Daoy (cell line): ENCODE data around the gene FBXW11. TPM values are rescaled to one million over a fixed set of nuclear protein-coding genes. Genes with fewer than 3 reads are reported as not detected.
A peak's percentile ranks its signal among the peaks of the same experiment; 100 is the strongest.

Experiments used
- DNase-seq: peaks from one replicate; pipeline ENCODE4 v3.0.0-alpha.2; 2015; ENCODE audit warnings: low read depth
- total RNA-seq: library from RNA; depleted of rRNA; stranded (reverse); fragments of >200 nt; shearing (Covaris generic); gene quantifications from 2 replicates; pipeline ENCODE4 v1.2.3, GENCODE V29; 2014

FBXW11 gene
- total RNA-seq, 1 experiment from 2014 or later, result 75.2 TPM

DNA sequence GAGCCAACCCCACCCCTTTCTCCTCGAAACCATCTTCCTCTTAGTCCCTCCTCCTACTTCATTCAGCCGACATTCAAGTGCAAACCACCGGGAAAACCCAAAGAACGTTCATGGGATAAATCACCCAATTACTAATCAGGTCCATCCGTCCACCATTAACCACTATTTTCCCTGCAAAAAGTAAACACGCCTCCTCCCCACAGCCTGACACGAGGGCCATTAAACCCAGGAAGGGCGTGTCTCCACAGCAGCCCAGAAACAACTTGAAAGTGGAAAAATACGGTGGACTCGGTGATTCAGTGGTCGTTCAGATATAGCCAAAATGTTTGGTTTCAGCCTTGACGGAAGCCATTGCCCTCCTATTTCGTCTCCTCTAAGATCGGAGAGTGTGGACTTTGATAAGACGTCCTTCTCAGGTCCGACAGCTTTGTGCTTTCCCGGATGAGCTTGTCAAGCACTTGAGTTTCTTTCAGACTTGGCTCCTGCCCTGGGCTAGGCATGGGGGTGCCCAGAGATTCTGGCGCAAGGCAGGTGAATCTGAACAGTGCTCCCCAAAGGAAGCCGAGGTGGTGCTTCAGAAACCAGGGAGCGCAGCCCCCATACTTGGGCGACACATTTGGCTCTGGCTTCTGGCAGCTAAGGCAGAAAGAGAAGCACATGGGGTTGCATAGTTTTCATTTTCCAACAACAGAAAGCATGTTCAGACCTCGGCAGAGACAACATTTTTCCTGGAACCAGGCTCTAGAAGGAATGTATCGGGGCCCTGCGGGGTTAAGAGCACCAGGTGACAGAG lies 164.3 kb downstream of the FBXW11 start:
- peak; percentile 12 for DNase-seq

DNA sequence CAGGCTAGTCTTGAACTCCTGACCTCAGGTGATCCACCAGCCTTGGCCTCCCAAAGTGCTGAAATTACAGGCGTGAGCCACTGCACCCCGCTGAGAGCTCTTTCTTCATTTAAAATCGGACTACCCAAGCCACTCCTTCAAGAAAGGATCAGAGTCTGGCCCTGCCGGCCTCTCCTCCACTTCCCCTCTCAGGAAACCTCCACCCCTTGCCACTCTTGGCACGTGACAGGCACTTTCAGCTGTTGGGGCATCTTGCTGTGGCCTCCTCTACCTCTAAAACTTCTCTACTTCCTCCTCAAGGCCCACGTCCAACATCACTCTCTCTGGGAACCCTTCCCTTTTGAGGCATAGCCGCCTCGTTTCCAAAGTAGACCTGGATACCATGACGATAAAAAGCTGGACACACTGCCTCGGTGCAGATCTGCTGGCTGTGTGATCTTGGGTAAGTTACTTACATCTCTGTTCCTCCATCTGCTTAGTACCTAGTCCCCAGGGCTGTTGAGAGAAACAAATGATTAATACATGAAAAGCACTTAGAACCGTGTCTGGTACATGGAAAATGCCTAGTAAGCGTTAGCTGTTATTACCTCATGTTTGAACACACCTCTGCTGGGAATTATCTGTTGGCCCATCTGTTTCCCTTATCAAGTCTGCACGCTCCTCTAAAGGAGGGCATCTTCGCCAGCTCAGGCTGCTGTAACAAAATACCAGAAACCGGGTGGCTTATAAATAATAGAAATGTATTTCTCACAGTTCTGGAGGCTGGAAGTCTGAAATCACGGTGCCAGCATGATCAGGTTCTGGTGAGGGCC lies 165.5 kb downstream of the FBXW11 start:
- DNase-seq, result no peak

- no peak for DNase-seq
Measured at GRCh38 chr5:171840066-171840465, 166.4 kb downstream of the FBXW11 start.

DNA sequence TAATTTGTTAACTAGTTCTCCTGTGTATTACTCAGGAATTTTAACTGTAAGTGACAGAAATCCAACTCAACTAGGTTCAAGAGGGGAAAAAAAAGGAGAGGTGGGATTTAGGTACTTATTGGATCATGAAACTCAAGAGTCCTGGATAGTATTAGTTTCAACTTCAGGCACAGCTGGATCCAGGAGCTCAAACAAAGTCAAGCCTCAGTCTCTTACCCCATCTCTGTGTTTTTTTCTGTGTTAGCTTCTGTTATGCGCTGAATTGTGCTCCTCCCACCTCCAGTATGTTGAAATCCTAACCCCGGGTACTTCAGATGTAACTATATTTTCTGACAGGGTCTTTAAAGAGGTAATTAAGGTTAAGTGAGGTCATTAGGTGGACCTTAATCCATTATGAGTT lies 167.3 kb downstream of the FBXW11 start:
- DNase-seq, result no peak

DNA sequence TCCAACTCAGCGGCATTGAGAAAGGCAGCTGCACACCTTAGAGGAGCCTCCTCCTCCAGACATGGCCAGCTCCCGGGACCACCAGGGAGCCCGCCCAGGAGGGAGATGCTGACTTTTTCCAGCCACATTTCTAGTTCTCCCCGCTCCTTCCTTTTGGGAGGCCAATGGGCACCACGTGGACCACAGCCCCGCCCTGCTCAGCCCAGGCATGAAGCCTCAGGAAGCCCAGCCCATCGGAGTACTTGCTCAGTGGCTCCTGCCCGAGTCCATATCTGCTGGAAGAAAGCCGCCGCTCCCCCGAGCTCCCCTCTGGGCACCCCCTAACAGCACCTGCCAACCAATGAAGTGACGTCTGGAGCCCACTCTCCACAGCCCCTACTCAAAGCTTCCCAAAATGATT lies 168.4 kb downstream of the FBXW11 start:
- no peak for DNase-seq

GRCh38 chr5:171837522-171837921 lies 168.9 kb downstream of the FBXW11 start:
- DNase-seq, result no peak

GRCh38 chr5:171835066-171835465 lies 171.4 kb downstream of the FBXW11 start:
- DNase-seq, result no peak

DNA sequence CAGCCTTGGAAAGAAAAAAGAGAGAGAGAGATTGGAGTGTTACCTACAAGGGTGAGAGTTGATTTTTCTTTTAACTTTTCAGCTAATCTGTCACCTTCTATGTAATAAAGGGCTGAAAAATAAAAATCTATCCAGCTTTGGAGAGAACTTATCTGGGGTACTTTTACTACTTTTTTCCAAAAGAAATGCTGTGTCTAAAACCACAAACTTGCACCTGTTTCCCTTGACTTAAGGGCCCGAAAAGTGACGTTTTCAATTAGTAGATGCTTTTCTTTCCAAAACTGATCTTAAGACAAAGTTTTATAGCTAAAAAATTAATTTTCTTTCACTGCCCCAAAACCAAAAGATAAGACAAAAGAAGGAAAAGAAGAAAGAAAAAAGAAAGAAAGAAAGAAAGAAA lies 172.0 kb downstream of the FBXW11 start:
- DNase-seq, result no peak

GRCh38 chr5:171832775-171833174 lies 173.7 kb downstream of the FBXW11 start:
- DNase-seq, result no peak

DNA sequence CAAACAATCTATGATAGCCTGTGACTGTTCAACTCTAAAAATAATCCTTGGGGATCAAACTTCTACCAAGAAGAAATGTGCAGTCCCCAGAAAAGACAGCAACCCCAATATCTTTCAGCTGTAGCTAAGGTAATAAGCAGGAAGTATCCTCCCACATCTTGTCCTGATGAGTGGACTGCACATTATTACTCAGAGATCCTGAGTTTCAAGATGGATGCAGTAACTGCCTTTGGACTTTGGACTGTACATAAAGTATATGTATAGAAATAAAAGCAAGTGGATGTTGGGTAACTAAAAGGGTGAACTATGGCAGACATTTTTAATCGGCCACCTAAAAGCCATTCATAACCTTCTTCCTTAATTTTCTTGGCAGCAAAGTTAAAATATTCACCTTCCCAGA lies 175.8 kb downstream of the FBXW11 start:
- DNase-seq, result no peak

GRCh38 chr5:171827162-171827561 lies 179.3 kb downstream of the FBXW11 start:
- no peak for DNase-seq

DNA sequence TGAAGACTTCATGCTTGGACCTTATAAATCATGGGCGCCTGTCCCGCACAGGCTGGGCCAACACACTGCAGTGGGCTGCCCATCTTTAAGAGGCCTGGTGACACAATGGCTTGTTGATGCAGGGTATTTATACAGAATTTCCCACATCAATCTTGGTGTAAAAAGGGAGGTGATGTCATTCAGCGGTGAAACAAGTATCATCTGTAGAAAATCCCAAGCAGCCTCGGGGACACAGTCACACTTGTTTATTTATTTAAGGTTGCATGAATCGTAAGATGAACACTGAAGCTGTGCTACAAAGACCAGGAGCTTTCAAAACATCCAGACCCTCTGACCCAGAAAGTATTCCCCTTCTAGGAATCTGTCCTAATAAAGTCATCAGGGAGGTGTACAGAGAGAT lies 180.3 kb downstream of the FBXW11 start:
- peak; percentile 67 for DNase-seq

DNA sequence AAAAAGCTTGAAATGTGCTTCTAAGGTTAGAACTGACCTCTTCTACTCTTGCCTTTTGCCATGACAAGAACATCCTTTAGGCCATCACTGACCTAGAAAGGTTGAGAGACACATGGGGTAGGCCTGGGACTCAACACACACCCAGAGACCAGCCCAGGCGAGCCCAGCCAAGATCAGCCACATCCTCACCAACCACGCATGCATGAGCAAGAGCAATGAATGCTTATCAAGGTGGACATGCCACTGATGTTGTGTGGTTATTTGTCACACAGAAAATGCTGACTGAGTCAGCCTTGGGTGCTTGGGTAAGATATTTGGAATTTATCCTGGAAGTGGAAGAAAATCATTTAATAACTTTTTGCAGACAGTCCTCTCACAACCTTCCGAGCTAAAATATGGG lies 181.4 kb downstream of the FBXW11 start:
- peak; percentile 65 for DNase-seq

DNA sequence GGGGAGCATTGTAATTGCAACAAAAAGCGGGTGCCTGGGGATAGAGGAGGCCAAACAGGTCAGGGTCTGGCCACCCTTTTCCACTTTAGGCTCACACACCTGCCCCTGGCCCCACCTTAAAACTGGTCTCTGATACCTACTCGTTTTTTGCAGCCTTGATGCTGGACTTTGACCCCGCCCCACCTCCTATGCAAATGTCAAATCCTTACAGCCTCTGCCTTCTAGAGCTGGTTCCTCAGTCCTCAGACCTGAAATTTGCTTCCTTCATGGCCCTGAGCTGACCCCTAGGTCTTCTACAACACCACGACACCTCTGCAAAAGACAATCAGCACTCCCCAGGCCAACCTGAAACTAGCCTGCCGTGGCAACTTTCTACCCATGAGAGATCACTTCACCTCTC lies 183.2 kb downstream of the FBXW11 start:
- DNase-seq, result no peak

DNA sequence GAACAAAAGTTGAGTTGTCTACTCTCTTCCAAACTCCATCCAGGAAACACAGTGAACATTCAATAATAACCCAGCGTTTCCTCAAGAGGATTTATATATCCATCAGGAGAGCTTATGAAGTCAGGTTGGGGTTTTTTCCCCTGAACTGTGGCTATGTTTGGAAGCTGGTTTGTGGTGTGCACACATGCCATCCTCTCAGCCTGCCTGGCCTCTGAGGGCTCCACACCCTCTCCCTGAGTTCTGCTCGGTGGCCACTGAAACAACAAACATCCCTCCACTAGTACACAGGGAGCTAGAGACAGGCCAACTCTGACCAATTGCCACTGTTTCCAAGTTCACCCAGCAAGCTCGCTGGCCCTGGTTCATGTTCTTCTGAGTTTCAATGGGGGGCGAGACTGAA lies 185.2 kb downstream of the FBXW11 start:
- no peak for DNase-seq

DNA sequence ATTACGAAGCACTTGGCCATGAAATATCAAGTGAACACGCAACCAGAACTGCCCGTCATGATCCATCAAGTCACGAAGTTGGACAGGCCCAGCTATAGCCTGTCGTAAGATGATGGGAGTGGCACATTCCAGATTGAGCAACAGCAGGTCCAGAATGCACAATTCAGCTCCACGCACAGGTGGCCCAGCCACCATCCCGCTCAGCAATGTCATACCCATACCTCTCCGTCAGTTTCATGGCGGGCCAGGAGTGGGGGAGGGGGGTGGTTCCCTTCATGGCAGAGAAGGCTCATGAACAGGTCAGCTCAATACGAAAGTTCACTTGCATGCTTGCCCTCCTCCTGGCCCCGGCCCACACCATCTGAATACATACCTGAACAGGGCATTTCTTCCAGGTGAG lies 185.9 kb downstream of the FBXW11 start:
- DNase-seq, result no peak

DNA sequence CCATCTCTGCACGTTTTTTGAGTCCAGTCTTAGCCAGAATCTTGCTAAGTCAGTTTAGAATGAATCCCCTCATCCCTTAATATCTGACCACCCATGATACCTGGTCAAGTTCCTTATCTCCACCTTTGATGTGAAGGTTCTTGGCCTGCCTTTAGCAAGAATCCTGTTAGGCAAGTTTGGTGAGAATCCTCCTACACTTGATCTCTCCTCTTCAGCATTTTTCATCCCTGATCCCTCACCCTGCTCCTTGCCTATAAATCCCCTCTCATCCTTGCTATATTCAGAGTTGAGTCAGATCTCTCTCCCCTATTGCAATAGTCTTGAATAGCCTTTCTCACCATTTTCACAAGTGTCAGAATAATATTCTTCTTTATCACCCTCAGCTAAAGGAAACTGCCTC lies 189.8 kb downstream of the FBXW11 start:
- DNase-seq, result no peak

GRCh38 chr5:171813813-171814490 lies 192.5 kb downstream of the FBXW11 start:
- no peak for DNase-seq

- no peak for DNase-seq
Measured at GRCh38 chr5:171813270-171813669, 193.2 kb downstream of the FBXW11 start.
